Stimulated activated CD4-positive, alpha-beta T cell treated with anti-CD3 and anti-CD28 coated beads, Interleukin-1b, Interleukin-23, amount 100 ng/mL, for 1 hour (primary cell): ENCODE results near the gene TOGARAM1.
"Not testable (repeated sequence)": the region's sequence is repeated elsewhere in the genome, so short reads cannot be mapped to it uniquely, and the experiment has no call there.

Experiments
- DNase-seq, 2 donors: peaks; one replicate each; pipeline ENCODE4 v3.0.0-alpha.2; 2020; ENCODE audit warnings: low read depth in 2 of 2

The TOGARAM1 gene

DNA sequence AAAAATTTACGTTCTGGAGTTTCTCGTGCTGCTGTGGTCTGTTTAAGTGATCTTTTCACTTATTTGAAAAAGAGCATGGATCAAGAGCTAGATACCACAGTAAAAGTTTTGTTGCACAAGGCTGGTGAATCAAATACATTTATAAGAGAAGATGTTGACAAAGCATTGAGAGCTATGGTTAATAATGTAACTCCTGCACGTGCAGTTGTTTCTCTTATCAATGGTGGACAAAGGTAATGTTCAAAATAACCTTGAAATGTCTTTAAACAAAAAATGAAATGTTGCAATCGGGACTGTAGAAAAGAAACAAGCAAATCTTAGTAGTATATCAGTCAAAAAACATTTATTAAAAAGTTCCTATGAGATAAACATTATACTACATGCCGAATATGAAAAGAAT is 82.6 kb downstream of the TOGARAM1 start:
- no peak for DNase-seq

DNA sequence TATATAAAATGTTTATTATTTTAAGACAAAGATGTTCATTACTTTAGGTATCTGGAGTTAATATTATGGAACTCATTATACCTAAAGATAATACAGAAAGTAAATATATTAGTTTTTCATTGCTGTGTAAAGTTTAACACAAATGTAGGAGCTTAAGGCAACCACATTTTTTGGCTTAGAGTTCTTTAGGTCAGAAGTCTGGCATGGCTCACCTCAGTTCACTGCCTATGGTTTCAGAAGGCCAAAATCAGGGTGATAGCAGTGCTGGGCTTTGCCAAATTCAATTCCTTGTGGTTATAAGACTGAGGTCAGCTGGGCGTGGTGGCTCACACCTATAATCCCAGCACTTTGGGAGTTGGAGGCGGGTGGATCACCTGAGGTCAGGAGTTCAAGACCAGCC is 86.4 kb downstream of the TOGARAM1 start:
- no peak for DNase-seq

DNA sequence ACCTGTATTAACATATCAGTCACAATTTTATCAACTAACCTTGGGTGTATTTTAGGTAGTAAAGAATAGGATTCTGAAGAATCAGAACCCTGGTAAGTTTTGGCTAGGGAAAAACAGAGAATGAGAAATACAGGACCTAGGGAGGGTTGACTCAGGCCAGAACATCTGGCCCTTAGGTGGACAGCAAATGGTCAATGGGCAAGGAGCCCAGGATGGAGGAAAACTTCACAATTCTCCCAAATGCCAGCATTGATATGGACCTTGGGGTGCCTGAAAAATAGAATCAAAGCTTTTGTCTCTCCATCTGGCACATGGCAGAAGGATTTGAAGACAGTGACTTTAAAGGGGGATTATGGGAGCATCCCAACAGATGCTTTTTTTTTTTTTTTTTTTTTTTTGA is 89.2 kb downstream of the TOGARAM1 start:
- no peak for DNase-seq

DNA sequence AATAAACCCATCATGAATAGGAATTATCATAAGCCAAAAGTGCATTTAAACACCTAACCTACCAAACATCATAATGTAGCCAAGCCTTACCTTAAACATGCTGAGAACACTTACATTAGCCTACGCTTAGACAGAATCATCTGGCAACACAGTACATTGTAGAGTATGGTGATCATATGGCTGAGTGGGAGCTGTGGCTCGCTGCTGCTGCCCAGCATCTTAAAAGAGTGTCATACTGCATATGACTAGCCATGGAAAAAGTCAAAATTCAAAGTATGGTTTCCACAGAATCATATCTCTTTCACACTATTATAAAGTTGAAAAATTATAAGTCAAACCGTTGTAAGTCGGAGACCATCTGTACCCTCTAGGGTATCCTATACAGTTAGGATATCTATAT is 89.9 kb downstream of the TOGARAM1 start:
- no peak for DNase-seq

DNA sequence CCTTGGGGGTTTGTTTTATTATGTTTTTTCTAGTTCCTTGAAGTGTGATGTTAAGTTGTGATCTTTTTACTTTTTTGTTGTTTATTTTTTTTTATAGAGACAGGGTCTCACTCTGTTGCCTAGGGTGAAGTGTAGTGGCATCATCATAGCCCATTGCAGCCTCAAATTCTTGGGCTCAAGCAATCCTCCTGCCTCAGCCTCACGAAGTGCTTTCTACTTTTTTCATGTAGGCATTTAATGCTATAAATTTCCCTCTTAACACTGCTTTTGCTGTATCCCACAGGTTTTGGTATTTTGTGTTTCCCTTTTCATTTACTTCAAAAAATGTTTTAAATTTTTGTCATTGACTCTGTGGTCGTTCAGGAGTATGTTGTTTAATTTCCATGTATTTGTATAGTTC is 95.4 kb downstream of the TOGARAM1 start:
- DNase-seq = no peak

DNA sequence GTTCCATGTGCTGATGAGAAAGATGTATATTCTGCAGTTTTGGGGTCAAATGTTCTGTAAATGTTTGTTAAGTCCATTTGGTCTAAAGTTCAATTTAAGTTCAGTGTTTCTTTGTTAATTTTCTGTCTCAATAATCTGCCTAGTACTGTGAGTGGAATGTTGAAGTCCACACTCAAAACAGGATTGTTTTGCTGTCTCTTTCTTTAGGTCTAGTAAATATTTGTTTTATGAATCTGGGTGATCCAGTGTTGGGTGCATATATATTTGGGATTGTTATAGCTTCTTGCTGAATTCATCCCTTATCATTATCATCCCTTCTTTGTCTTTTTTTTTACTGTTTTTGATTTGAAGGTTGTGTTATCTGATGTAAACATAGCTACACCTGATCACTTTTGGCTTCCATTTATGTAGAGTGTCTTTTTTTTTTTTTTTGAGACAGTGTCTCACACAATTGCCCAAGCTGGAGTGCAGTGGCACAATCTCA is 95.9 kb downstream of the TOGARAM1 start:
- DNase-seq = no peak

DNA sequence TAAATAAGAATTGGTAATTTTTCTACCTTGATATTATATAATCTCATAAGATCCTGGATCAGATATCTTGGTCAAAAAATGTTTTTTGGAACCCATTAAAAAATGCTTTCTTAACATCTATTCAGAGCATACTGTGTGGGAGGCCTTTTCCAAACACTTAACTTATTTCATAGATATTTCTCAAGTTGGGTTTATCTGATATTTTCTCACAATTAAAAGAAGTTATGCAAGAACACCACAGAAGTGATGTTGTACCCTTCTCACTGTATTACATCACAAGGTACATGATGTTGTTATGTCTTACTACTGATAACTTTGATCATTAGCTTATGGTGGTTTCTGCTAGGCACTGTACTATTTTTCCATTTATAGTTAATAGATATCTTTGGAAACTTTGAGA is 98.6 kb downstream of the TOGARAM1 start:
- DNase-seq = no peak

DNA sequence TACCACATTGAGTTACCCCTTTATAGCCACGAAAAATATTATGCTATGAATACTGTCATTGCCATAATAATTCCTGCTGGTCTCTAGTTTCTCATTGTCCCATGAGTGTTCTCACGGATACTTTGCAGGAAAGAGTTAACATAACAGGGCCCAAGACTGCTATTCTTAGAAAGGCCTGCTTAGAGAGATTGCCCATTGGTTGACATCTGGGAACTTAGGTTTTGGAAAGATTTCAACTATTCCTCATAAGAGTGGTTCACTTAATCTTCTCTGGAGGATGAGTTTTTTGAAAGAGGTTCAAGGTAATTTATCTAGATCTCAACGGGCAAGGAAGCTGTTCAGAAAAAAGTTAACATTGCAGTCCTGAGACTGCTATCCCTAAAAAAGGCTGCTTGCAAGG is 103.5 kb downstream of the TOGARAM1 start:
- no peak for DNase-seq

DNA sequence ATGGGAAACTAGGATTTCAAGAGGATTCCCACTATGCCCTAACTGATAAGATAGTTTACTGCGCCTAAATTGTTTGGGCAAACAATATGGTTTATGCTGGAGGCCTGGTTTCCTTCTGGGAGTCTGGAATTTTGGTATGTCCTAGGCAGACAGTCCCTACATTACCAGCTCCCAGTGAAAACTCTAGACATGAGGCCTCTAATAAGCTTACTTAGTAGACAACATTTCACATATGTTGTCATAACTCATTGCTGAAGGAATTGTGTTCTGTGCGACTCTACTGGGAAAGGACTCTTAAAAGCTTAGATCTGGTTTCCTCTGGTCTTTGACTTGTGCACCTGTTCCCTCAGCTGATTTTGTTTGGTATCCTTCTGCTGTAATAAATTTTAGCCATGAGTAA is 104.0 kb downstream of the TOGARAM1 start:
- no peak for DNase-seq

DNA sequence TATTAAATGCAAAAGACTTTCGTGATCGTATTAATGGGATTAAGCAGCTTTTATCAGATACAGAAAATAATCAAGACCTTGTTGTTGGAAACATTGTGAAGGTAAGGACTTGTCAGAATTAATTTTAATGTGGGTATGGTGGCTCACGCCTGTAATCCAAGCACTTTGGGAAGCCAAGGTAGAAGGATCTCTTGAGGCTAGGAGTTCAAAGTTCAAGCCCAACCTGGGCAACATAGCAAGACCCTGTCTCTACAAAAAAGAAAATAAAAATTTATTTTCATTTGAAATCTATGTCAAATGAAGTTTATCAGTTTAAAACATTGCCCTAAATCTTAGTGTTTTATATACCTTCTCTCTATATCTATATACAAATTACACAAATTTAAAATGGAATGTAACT is 104.7 kb downstream of the TOGARAM1 start:
- no peak for DNase-seq

DNA sequence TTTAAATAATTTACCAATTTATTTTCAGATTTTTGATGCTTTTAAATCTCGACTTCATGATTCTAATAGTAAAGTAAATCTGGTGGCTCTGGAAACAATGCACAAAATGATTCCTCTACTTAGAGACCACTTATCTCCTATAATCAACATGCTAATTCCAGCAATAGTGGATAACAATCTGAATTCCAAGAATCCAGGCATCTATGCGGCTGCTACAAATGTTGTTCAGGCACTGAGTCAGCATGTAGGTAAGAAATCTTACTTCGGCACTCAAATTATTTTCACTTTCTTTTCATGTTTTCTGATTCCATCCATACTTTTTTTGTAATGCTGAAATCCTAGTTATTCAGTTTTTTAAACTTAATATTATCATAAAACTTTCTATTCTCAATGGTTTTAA is 106.4 kb downstream of the TOGARAM1 start:
- no peak for DNase-seq

DNA sequence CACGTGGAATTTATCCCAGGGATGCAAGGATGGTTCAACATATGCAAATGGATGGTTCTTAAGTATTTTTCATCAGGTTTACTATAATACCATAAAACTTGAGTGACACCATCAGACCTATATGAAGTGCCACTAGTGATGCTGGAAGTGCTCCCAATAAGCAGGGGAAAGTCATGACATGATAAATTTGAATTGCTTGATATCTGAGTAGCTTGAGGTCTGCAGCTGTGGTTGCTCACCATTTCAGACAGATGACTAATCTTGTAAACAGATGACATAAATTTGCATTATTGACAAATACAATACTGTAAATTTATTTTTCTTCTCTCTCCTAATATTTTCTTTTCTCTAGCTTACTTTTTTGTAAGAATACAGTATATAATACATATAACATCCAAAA is 108.2 kb downstream of the TOGARAM1 start:
- no peak for DNase-seq

DNA sequence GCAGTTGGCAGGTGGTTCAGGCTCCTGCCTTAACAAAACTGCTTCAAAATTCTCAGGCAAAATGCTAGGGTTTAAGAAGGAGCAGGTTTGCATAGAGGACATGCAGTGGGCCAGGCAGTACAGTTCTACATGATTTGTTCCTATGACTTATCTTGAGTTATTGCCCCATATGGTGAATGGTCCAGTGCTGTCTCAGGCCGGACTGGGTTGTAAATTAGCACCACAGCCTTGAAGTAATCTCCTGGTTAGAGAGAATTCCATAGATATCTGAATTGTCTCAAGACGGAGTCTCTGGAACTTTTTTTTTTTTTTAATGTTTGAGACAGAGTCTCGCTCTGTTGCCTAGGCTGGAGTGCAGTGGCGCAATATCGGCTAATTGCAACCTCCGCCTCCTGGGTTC is 110.1 kb downstream of the TOGARAM1 start:
- no peak for DNase-seq

DNA sequence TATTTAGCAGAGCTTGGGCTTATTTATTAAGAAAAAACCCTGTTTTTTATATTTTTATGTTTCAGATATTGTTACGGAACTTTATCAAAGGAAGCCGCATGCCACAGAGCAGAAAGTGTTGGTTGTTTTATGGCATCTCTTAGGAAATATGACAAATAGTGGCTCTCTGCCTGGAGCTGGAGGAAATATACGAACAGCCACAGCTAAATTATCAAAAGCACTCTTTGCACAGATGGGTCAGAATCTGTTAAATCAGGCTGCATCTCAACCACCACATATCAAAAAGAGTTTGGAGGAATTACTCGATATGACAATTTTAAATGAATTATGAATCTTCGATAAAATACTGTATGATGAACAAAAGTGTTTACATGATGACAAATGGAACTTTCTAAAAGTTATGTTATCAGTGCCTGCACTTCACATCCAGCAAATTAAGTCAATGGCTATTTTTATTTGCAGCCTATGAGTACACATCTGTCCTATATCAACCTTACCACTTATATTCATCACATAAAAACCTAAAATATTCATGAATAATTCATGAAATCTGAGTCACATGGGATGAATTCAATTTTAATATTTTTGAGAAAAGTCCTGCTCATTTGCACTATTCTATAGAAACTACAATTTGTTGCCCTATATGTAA is 111.4 kb downstream of the TOGARAM1 start:
- DNase-seq = no peak

DNA sequence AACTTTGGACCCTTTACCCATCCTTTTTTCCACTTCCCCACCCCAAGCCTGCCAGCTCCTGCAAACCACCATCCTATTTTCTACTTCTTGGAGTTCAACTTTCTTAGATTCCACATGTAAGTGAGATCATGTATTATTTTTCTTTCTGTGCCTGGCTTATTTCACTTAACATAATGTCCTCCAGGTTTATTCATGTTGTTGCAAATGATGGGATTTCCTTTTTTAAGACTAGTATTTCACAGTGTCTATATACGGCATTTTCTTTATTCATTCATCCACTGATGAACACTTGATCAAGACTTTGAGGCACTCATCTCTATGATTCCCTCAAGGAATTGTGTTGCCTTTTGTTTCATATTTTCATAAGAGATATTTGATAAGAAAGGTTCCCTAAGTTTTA is 116.3 kb downstream of the TOGARAM1 start:
- no peak for DNase-seq

DNA sequence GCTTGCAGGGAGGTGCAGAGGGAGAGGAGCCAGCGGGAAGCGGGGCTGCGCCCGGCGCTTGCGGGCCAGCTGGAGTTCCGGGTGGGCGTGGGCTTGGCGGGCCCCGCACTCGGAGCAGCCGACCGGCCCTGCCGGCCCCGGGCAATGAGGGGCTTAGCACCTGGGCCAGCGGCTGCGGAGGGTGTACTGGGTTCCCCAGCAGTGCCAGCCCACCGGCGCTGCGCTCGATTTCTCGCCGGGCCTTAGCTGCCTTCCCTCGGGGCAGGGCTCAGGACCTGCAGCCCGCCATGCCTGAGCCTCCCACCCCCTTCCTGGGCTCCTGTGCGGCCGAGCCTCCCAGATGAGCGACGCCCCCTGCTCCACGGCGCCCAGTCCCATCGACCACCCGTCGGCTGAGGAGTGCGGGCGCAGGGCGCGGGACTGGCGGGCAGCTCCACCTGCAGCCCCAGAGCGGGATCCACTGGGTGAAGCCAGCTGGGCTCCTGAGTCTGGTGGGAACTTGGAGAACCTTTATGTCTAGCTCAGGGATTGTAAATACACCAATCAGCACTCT is 118.5 kb downstream of the TOGARAM1 start:
- not testable (repeated sequence) for DNase-seq

DNA sequence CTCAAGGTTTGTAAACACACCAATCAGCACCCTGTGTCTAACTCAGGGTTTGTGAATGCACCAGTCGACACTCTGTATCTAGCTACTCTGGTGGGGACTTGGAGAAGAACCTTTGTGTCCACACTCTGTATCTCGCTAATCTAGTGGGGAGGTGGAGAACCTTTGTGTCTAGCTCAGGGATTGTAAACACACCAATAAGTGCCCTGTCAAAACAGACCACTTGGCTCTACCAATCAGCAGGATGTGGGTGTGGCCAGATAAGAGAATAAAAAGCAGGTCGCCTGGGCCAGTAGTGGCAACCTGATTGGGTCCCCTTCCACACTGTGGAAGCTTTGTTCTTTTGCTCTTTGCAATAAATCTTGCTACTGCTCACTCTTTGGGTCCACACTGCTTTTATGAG is 119.1 kb downstream of the TOGARAM1 start:
- DNase-seq = not testable (repeated sequence)

DNA sequence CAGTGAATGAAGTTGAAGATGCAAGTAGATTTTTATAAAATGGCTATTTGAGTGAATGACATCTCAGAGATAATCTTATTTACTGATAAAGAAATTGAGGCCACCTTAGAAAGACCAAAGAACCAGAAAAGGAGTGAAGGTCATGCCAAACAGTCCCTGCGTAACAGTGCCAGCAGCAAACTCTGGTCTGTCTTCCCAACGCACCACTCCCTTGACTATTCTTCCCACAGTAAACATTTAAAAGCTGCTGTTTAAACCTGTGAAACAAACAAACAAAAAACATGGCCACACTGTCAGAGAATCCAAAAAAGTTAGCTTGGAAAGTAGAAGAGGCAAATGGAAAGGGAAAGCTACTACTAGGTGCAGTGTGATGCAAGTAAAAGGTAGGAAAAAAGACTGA is 120.4 kb downstream of the TOGARAM1 start:
- no peak for DNase-seq

DNA sequence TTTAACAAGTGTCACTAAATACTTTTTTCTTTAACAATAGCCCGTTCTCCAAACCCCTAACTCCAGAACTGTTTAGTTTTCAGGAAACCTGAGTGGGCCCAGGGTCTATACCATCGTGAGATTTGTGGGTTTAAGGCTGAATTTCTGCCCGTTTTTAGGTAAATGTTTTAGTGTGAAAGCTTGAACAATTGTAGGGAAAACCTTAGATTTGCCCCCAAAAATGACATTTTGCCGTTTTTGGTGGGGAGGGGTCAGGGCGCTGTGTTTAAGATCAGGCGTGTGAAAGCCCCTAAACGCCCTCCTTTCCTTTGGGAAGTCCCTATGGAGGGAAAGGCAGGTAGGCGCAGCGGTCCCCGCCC is 121.6 kb downstream of the TOGARAM1 start:
- no peak for DNase-seq

DNA sequence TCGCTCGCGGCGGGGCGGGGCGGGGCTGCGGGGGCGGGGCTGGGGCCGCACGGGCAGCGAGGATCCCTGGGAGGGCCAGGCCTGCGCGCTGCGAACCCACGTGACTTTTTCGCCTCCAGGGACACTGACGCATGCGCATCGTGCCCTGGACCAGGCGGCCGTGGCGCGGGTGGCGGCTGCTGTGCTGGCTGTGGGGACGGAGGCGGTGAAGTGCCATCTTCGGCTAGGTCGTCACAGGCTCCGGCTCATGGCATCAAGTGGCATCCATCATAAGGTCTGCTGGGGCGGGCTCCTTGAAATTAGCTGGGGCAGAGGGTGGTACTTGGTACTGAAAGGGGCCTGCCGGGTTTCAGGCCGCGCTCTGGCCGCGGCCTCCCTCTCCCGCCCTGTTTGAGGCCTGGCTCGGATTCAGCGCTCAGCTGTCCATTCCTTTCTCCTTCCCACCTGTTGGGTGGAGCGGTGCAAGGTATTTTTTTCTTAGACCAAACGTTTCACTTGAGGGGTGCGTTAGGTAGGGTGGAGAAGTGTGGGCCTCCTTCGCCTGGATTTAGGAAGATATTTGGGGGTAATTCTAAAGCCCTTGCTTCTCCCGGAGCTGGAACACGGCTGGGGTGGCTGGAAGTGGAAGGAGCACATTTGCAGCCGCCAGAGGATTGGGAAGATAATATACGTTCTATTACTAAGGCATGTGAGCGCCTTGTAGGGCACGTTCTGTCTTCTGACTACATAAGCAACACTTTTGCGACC is 122.2 kb downstream of the TOGARAM1 start, which contains the start of gene PRPF39:
Gene PRPF39 (plus strand): TSS at position 141 of the 747 bp plus-strand sequence. CDS start 11,124 bp downstream, outside the sequence.
- DNase-seq = peak; percentile 90 to 91

DNA sequence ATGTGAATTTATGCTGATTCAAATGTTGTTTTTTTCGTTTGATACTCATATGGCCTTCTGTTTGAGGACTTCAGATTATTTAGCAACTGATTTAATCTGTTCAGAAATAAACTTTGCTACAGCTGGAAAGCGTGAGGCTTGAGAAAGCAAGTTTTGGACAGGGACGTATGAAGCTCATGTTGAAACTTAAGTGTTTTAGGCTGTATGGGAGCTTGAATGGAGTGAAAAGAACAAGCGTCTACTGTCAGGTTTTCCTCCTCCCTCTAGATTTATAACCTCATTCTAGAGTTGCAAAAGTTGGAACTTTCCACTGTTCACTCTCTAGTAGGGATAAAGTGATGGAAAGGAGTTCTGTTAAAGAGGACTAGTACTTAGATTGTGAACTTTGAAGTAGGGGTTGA is 123.0 kb downstream of the TOGARAM1 start:
- DNase-seq = no peak

DNA sequence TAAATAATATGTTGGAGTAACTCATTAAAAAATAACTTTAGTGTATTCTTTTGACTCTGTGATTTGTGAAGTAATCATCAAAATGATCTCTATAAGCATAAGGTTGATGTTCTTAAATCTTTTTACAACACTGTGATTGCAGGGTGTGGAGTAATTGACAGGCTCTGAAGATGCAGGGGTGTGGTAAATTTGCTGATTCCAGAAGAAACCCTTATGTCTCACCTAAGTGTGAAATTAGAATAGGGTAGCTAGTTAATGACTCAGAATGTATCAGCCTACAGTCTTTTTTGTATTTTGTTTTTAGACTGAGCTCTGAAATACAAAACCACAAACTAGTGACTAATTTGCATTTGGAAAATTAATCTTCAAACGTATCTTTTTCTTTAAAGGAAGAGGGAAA is 127.8 kb downstream of the TOGARAM1 start:
- no peak for DNase-seq

DNA sequence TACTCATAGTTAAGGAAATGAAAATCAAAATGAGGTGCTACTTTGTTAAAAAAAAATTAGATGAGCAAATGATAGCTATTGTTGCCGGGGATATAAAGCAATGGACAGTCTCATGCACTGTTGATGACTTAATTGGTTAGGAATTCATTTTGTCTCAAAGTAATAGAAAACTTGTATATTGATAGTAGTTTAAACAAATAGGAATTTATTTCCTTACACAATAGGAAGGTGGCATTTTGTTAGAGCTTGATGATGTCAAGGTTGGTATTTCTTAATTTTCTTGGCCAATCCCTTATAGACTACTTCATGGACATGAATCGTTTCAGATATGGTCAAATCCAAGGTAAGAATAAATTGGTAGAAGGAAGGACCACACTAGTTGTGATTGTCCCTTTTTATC is 129.7 kb downstream of the TOGARAM1 start:
- DNase-seq = no peak
